H1 (cell line): ENCODE results near the gene PAX7. TPM values are rescaled to one million over a fixed set of nuclear protein-coding genes. Genes with fewer than 3 reads are reported as not detected.

ENCODE experiments used
- JUN ChIP-seq: IDR thresholded peaks from 2 replicates; pipeline ENCODE4 v1.6.1; 2011; ENCODE audit warnings: low read depth, mild to moderate bottlenecking, improper control_type of control experiment, low read length
- polyA plus RNA-seq, 7 experiments: library from polyadenylated mRNA; depleted of rRNA in 3 of 7; stranded (reverse) in 5 of 7; unstranded in 2 of 7; fragments of >200 nt in 5 of 7; fragments of 200-250 nt in 2 of 7; gene quantifications; 1 replicate in 5 of 7; 2 replicates in 1 of 7; 4 replicates in 1 of 7; pipeline versions ENCODE4 v1.2.1 to v1.2.3, GENCODE V29; 2011 to 2013; ENCODE audit warnings: missing spikeins in 2 of 7, mixed read lengths in 2 of 7
- total RNA-seq: library from RNA; stranded (reverse); fragmentation: NEBNext Ultra II Directional; extraction: Animal tissue kit (Norgen Biotek cat#: 25700); gene quantifications from 2 replicates; pipeline ENCODE4 v1.2.1, GENCODE V29; 2021

PAX7 gene
- total and polyA plus RNA-seq, 2 of the 8 experiments (the other 6 are each of a cell fraction or from before 2014, with no cell fraction given): not detected

DNA sequence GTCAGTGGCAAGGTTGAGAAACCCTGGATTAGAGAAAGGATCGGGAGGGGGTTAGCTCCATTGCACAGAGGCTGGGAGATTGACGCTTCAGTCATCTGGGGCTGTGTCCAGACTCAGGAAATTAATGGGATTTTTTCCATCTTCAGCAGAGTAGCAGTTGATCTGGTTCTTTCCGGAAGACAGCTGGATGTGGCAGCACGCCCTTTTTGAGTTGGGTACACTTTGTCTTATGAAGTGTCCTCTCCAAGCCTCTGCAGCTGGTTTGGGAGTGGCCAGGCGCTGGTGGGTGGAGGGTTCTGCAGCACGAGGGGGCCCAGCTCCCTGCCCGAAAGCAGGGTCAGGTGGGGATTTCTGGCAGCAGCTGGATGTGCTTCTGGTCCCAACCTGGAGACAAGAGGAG, 133.7 kb downstream of the PAX7 start (continued):
- TF ChIP-seq JUN: no peak
